ENCODE measurements around the gene SEPTIN11.

GRCh38 chr4:76990288-76991080 lies 40.9 kb downstream of the SEPTIN11 start:
- TF ChIP-seq CTCF (IDR thresholded peaks at IDR 0.05) (no peak), POLR2A (IDR thresholded peaks at IDR 0.05) (no peak)
